CD14-positive monocyte (primary cell): ENCODE results near the gene TEN1. TPM values are rescaled to one million over a fixed set of nuclear protein-coding genes. Genes with fewer than 3 reads are reported as not detected.

Experiments
- DNase-seq, 3 donors: peaks; one replicate each; pipeline ENCODE4 v3.0.0-alpha.2; 2011 to 2022
- H2AFZ ChIP-seq: 2 replicates; pipeline ENCODE4 v1.6.0; 2012; ENCODE audit warnings: mild to moderate bottlenecking, low read depth, low read length, inconsistent platforms; ENCODE audit not compliant: insufficient read depth, poor library complexity, severe bottlenecking
- H3K27ac ChIP-seq, 2 donors: 1 replicate in 1 of 2; 2 replicates in 1 of 2; pipeline ENCODE4 v1.5.1; 2012 to 2013; ENCODE audit warnings: low read length in 2 of 2, control low read depth in 1 of 2, inconsistent platforms in 1 of 2, low read depth in 1 of 2, mild to moderate bottlenecking in 1 of 2
- H3K27me3 ChIP-seq, 2 donors: one replicate each; pipeline versions ENCODE4 v1.6.0 to v1.6.1; 2011 to 2013; ENCODE audit warnings: low read length in 2 of 2; ENCODE audit not compliant: control insufficient read depth in 2 of 2, insufficient read depth in 2 of 2
- H3K36me3 ChIP-seq, 2 donors: replicated peaks in 1 of 2; 1 replicate in 1 of 2; 2 replicates in 1 of 2; pipeline versions ENCODE4 v1.5.1 to v1.6.1; 2012 to 2013; ENCODE audit warnings: low read length in 2 of 2, control low read depth in 1 of 2, inconsistent platforms in 1 of 2, mild to moderate bottlenecking in 1 of 2; ENCODE audit not compliant: insufficient read depth in 2 of 2, control insufficient read depth in 1 of 2
- H3K4me1 ChIP-seq, 2 donors: 1 replicate in 1 of 2; 2 replicates in 1 of 2; pipeline versions ENCODE4 v1.5.1 to v1.6.1; 2012 to 2013; ENCODE audit warnings: low read length in 2 of 2, control low read depth in 1 of 2, inconsistent platforms in 1 of 2, mild to moderate bottlenecking in 1 of 2, moderate library complexity in 1 of 2; ENCODE audit not compliant: insufficient read depth in 2 of 2, control insufficient read depth in 1 of 2
- H3K4me2 ChIP-seq: replicated peaks from 2 replicates; pipeline ENCODE3; 2012; ENCODE audit warnings: low read length, moderate library complexity, mild to moderate bottlenecking; ENCODE audit not compliant: poor library complexity, severe bottlenecking; ENCODE audit errors: extremely low read depth
- H3K4me3 ChIP-seq, 3 experiments: fragments of 200-600 bp in 1 of 3; sonication (generic) in 1 of 3; replicated peaks in 1 of 3; 1 replicate in 2 of 3; 2 replicates in 1 of 3; pipeline ENCODE4 v1.5.1; 2011 to 2013; ENCODE audit warnings: low read length in 3 of 3, mild to moderate bottlenecking in 3 of 3, control low read depth in 2 of 3, low read depth in 2 of 3, inconsistent platforms in 1 of 3, moderate library complexity in 1 of 3
- H3K79me2 ChIP-seq: 2 replicates; pipeline ENCODE4 v1.6.0; 2012; ENCODE audit warnings: mild to moderate bottlenecking, control low read depth, inconsistent platforms, low read length, moderate library complexity; ENCODE audit not compliant: insufficient read depth
- H3K9ac ChIP-seq: 2 replicates; pipeline ENCODE4 v1.6.0; 2017; ENCODE audit warnings: low read length, mild to moderate bottlenecking; ENCODE audit not compliant: insufficient read depth, poor library complexity, severe bottlenecking
- H3K9me3 ChIP-seq, 2 donors: replicated peaks in 1 of 2; 1 replicate in 1 of 2; 2 replicates in 1 of 2; pipeline versions ENCODE4 v1.5.1 to v1.6.1; 2012 to 2013; ENCODE audit warnings: low read length in 2 of 2, control low read depth in 1 of 2; ENCODE audit not compliant: control insufficient read depth in 1 of 2, insufficient read depth in 1 of 2
- H4K20me1 ChIP-seq: 2 replicates; pipeline ENCODE4 v1.6.0; 2012; ENCODE audit warnings: mild to moderate bottlenecking, low read length, control low read depth, moderate library complexity; ENCODE audit not compliant: insufficient read depth
- H3K27ac Mint-ChIP-seq, 7 donors: one replicate each; pipeline ENCODE4 v1.8.0; 2020; ENCODE audit warnings: mild to moderate bottlenecking in 7 of 7, mixed read lengths in 7 of 7, moderate library complexity in 6 of 7, inconsistent platforms in 2 of 7
- H3K27me3 Mint-ChIP-seq, 3 donors: one replicate each; pipeline ENCODE4 v1.8.0; 2021 to 2022; ENCODE audit warnings: low read depth in 3 of 3, mild to moderate bottlenecking in 3 of 3, mixed read lengths in 3 of 3, moderate library complexity in 3 of 3, inconsistent platforms in 1 of 3
- H3K36me3 Mint-ChIP-seq, 2 donors: one replicate each; pipeline ENCODE4 v1.8.0; 2020; ENCODE audit warnings: mixed read lengths in 2 of 2, inconsistent platforms in 1 of 2, mild to moderate bottlenecking in 1 of 2
- H3K4me1 Mint-ChIP-seq: one replicate; pipeline ENCODE4 v1.8.0; 2020; ENCODE audit warnings: mild to moderate bottlenecking, mixed read lengths
- H3K4me3 Mint-ChIP-seq, 2 donors: one replicate each; pipeline ENCODE4 v1.8.0; 2020; ENCODE audit warnings: mild to moderate bottlenecking in 2 of 2, mixed read lengths in 2 of 2, moderate library complexity in 1 of 2
- H3K9me3 Mint-ChIP-seq, 7 donors: one replicate each; pipeline ENCODE4 v1.8.0; 2020 to 2022; ENCODE audit warnings: mixed read lengths in 7 of 7, mild to moderate bottlenecking in 6 of 7, moderate library complexity in 6 of 7, inconsistent platforms in 2 of 7
- CTCF ChIP-seq: fragments of 200-600 bp; IDR thresholded peaks from one replicate; pipeline ENCODE4 v1.8.0; 2022; ENCODE audit warnings: antibody characterized with exemption, mild to moderate bottlenecking
- WGBS: methylation state at CpG from one replicate; pipeline ENCODE4 v1.1.5; 2013; ENCODE audit warnings: missing lambda C conversion rate; ENCODE audit not compliant: insufficient coverage; 5-methylcytosine and 5-hydroxymethylcytosine counted together
- intact Hi-C, 2 donors: fragments of 100-400 bp; cut with micrococcal nuclease; formaldehyde crosslinking; loops; one replicate each; pipeline versions ENCODE4 v1.15.0 to v1.15.1; 2023
- polyA plus RNA-seq, 3 donors: library from polyadenylated mRNA; depleted of rRNA in 1 of 3; unstranded in 2 of 3; stranded (reverse) in 1 of 3; fragments of 300-500 nt in 2 of 3; fragments of >200 nt in 1 of 3; fragmentation: Illumina TruSeq in 2 of 3; gene quantifications; 1 replicate in 2 of 3; 2 replicates in 1 of 3; pipeline ENCODE4 v1.2.3, GENCODE V29; 2012 to 2021

Gene TEN1
- polyA plus RNA-seq, 3 donors = 22.4 to 37.2 (median 31.3) TPM

DNA sequence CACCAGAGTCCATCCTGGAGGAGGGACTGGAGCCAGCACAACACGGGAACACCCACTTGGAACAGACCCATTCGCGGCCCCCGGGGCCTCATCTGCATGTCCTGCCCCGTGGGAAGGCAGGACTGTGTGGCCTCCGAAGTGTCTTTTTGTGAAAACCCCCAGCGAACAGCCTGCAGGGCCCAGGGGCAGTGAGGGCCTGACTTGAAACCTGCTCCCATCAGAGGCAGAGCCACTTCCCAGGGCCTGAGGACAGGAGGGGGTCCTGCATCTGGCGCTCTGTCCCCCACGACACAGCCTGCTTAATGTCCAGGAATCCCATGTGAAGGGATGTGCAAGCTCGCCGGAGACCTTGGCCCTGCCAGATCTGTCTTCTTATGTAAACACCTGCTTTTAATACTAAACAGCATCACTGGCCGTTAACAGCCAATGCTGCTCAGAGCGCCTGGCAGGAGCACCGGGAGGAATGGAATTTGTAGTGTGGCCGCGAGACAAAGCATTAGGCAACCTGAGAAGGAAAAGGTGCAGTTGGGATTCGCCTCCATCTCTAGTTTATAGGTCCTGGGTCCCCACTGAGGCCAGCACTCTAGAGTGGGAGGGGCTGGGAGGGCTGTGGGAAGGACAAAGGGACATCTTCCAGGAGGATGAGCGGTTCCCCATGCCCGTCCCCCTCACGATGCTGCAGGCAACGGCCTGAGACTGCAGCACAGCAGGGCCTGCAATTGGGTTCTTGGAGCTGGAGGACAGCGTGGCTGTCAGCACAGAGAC is 57.6 kb downstream of the TEN1 start:
- Histone ChIP-seq H3K79me2 (no peaks in the 10 kb centered on the region), H3K36me3 (peaks cover 35 to 41% of the 10 kb centered on the region in 2 donors), H3K27ac (no peak overlapping the region), H3K4me3 (no peak overlapping the region), H3K9me3 (no peaks in the 10 kb centered on the region), H4K20me1 (no peaks in the 10 kb centered on the region), H3K4me1 (no peaks in the 10 kb centered on the region), H2AFZ (no peak overlapping the region), H3K9ac (no peak overlapping the region), H3K4me2 (no peak overlapping the region), H3K27me3 (no peaks in the 10 kb centered on the region)
- no peaks in the 10 kb centered on the region for H3K9me3 Mint-ChIP-seq
- peaks cover 40 to 46% of the 10 kb centered on the region in 2 donors for H3K36me3 Mint-ChIP-seq
- H3K27me3 Mint-ChIP-seq = peaks cover 0 to 4% (median 2%) of the 10 kb centered on the region in 3 donors
- DNase-seq = no peak
- 92% methylated on average over 22 of the region's 22 CpGs for WGBS
- TF ChIP-seq CTCF = no peak
- peak overlapping the region in 1 of 7 donors; percentile 54 for H3K27ac Mint-ChIP-seq
- H3K4me1 Mint-ChIP-seq = no peaks in the 10 kb centered on the region
- H3K4me3 Mint-ChIP-seq = no peak overlapping the region
- intact Hi-C loops = no loop called here

DNA sequence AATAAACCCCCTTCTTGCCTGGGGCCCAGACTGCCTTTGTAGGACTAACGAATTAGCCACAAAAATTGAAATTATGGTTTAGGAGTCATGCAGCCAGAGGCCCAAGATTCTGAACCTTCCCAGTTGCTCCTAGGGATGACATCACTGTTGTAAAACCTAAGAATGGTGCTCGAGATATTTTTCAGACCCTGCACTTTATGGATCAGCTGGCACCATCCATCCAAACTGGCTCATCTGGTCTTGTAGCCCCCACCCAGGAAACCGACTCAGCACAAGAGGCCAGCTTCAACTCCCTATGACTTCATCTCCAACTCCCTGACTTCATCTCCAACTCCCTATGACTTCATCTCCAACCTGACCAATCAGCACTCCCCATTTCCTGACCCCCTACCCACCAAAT is 59.0 kb downstream of the TEN1 start:
- H3K4me1 ChIP-seq = no peaks in the 10 kb centered on the region
- intact Hi-C loops = no loop called here
- TF ChIP-seq CTCF = no peak
- no peak for DNase-seq
- H3K9ac ChIP-seq = no peak overlapping the region
- H2AFZ ChIP-seq = no peak overlapping the region
- Mint-ChIP-seq H3K36me3 (peaks cover 46 to 59% of the 10 kb centered on the region in 2 donors), H3K27me3 (peaks cover 0 to 2% (median 0%) of the 10 kb centered on the region in 3 donors), H3K4me3 (no peak overlapping the region), H3K4me1 (no peaks in the 10 kb centered on the region), H3K27ac (peak overlapping the region in 2 of 7 donors; percentile 0 to 34), H3K9me3 (no peaks in the 10 kb centered on the region)
- H3K27ac ChIP-seq = no peak overlapping the region
- WGBS = 89% methylated on average over 3 of the region's 3 CpGs
- H3K9me3 ChIP-seq = no peaks in the 10 kb centered on the region
- no peak overlapping the region for H3K4me3 ChIP-seq
- no peaks in the 10 kb centered on the region for H3K27me3 ChIP-seq
- no peaks in the 10 kb centered on the region for H4K20me1 ChIP-seq
- peaks cover 42 to 55% of the 10 kb centered on the region in 2 donors for H3K36me3 ChIP-seq
- H3K4me2 ChIP-seq = no peak overlapping the region
- no peaks in the 10 kb centered on the region for H3K79me2 ChIP-seq
